RWPE2 (cell line): ENCODE results near the gene KCTD19.

Experiments used
- ATAC-seq: fragments of 200-7000 bp; cut with Tn5 transposase; 3 replicates; pipeline ENCODE4 v1.9.1; 2021; ENCODE audit warnings: low read depth
- DNase-seq: peaks from one replicate; pipeline ENCODE4 v3.0.0-alpha.2; 2020; ENCODE audit warnings: low spot score
- H3K27ac ChIP-seq: fragments of 450-650 bp; 2 replicates; pipeline ENCODE4 v1.5.1; 2017; ENCODE audit warnings: mild to moderate bottlenecking; ENCODE audit not compliant: poor library complexity, severe bottlenecking
- H3K27me3 ChIP-seq: fragments of 250-450 bp; sonication (Bioruptor Pico); 2 replicates; pipeline ENCODE4 v1.5.1; 2021; ENCODE audit warnings: mild to moderate bottlenecking, moderate library complexity; ENCODE audit not compliant: insufficient read depth, poor library complexity, severe bottlenecking
- H3K36me3 ChIP-seq: fragments of 250-450 bp; sonication (Bioruptor Pico); 2 replicates; pipeline ENCODE4 v1.5.1; 2020; ENCODE audit warnings: low read depth, mild to moderate bottlenecking, moderate library complexity
- H3K4me1 ChIP-seq: fragments of 250-450 bp; sonication (Bioruptor Pico); 2 replicates; pipeline ENCODE4 v1.5.1; 2021; ENCODE audit warnings: mild to moderate bottlenecking, moderate library complexity; ENCODE audit not compliant: insufficient read depth, poor library complexity, severe bottlenecking
- H3K4me3 ChIP-seq: fragments of 250-450 bp; sonication (Bioruptor Pico); 2 replicates; pipeline ENCODE4 v1.5.1; 2021; ENCODE audit warnings: mild to moderate bottlenecking, moderate library complexity; ENCODE audit not compliant: severe bottlenecking
- H3K9me3 ChIP-seq: fragments of 250-450 bp; sonication (Bioruptor Pico); 2 replicates; pipeline ENCODE4 v1.5.1; 2021; ENCODE audit warnings: mild to moderate bottlenecking, moderate library complexity; ENCODE audit not compliant: severe bottlenecking
- TF ChIP-seq, protein P1 (sequence below): fragments of 450-650 bp; IDR thresholded peaks from one replicate; pipeline ENCODE4 v1.5.1; 2017; ENCODE audit warnings: mild to moderate bottlenecking, moderate library complexity; ENCODE audit not compliant: poor library complexity, severe bottlenecking

KCTD19 gene

DNA sequence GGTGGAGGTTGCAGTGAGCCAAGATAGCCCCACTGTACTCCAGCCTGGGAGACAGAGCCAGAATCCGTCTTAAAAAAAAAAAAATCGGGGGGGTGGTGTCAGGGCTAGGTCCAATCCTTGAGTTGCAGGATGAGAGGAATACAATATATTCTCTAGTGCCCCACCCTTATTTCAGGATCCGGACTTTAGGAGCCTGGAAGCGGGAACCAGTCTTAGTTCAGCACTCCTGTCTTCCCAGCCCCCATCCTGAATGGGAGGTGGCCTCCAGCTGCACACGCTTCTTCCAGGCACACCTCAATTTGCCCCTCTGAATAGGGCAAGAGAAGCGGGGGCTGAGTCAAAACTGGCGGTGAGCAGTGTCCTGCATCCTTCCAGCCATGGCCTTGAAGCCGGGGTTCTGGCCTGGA lies 80.9 kb downstream of the KCTD19 start:
- Histone ChIP-seq H3K4me1 (peaks cover 57% of the 10 kb centered on the region), H3K4me3 (peak overlapping the region; percentile 56), H3K36me3 (peaks cover 9% of the 10 kb centered on the region), H3K9me3 (no peaks in the 10 kb centered on the region), H3K27me3 (no peaks in the 10 kb centered on the region), H3K27ac (peak overlapping the region; percentile 92)
- TF ChIP-seq, protein P1, sequence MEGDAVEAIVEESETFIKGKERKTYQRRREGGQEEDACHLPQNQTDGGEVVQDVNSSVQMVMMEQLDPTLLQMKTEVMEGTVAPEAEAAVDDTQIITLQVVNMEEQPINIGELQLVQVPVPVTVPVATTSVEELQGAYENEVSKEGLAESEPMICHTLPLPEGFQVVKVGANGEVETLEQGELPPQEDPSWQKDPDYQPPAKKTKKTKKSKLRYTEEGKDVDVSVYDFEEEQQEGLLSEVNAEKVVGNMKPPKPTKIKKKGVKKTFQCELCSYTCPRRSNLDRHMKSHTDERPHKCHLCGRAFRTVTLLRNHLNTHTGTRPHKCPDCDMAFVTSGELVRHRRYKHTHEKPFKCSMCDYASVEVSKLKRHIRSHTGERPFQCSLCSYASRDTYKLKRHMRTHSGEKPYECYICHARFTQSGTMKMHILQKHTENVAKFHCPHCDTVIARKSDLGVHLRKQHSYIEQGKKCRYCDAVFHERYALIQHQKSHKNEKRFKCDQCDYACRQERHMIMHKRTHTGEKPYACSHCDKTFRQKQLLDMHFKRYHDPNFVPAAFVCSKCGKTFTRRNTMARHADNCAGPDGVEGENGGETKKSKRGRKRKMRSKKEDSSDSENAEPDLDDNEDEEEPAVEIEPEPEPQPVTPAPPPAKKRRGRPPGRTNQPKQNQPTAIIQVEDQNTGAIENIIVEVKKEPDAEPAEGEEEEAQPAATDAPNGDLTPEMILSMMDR: no peak
- no peak for DNase-seq
- ATAC-seq: no peak

DNA sequence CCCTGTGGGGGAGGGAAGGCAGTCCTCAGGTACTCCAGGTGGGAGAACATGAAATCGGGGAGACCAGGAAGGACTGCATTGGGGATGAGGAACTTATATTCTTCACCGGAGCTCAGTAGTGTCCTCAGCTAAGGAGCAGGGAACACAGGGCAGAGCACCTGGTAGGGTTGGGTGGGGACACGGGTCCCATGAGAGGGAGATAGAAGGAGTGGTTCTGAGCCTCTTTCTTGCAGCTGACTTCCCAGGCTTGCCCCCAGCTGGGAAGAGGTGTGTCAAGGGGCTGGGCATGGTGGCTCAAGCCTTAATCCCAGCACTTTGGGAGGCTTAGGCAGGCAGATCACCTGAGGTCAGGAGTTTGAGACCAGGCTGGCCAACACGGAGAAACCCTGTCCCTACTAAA lies 81.4 kb downstream of the KCTD19 start:
- Histone ChIP-seq H3K4me3 (no peak overlapping the region), H3K36me3 (peaks cover 14% of the 10 kb centered on the region), H3K4me1 (peaks cover 62% of the 10 kb centered on the region), H3K9me3 (no peaks in the 10 kb centered on the region), H3K27ac (peak overlapping the region; percentile 92), H3K27me3 (no peaks in the 10 kb centered on the region)
- ATAC-seq (no peak), DNase-seq (no peak)
- TF ChIP-seq, protein P1: no peak

DNA sequence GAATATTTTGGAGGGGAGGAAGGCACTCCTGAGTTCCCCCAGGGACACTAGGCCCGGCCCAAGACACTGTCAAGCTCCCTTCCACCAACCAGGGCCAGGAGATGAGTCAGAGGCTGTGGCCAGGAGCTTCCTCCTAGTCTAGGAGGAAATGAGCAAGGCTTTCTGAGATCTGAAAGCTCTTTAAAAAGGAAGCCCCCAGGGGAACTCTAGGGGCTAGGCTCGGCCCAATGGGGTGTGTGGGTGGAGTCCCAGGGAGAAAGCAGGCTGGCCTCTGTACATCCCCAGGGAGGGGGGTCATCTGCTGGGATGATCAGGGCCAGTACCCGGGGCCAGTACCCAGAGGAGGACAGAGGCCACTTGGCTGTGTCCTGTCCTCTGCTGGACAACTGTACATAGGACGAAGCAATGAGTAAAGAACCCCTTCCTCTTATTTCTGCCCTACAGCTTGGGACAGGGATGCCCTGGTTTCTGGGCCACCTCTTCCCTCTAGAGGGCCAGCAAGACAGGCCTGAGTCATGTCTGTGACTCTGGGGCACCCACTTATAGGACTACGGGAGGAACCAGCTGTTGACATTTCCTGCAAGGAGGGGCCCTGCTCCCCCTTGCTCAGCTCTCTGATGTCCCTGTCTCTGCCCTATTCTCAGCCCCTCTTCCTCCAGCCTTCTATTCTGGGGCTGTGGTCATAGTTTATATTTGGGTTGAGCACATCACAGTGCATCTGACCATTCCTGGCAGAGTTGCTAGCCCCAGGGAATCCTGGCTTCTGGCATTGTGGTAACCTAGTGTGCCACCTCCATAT lies 82.0 kb downstream of the KCTD19 start:
- H3K27me3 ChIP-seq: no peaks in the 10 kb centered on the region
- peaks cover 20% of the 10 kb centered on the region for H3K36me3 ChIP-seq
- ATAC-seq (peak; percentile 47), DNase-seq (peak; percentile 93)
- TF ChIP-seq, protein P1: peak; percentile 23
- H3K4me3 ChIP-seq: no peak overlapping the region
- H3K9me3 ChIP-seq: no peaks in the 10 kb centered on the region
- peak overlapping the region; percentile 92 for H3K27ac ChIP-seq
- peaks cover 64% of the 10 kb centered on the region for H3K4me1 ChIP-seq

DNA sequence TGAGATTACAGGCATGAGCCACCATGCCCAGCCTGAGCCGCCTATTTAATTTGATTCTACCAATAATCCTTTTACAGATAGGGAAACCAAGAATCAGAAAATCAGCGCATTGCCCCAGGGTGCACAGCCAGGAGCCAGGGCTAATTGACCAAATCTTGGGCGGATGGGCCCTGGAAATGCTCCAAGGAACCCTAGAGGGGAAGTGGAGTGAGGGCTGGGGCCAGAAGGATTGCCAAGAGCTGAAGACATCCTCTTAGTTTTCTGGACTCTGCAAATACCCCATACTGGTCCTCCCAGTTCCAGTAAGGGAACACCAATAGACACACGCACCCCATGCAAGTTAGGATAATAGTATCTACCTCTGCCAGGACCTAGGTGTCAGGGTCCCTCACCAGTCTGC lies 83.1 kb downstream of the KCTD19 start:
- Histone ChIP-seq H3K4me3 (no peak overlapping the region), H3K4me1 (peaks cover 64% of the 10 kb centered on the region), H3K36me3 (peaks cover 31% of the 10 kb centered on the region), H3K9me3 (no peaks in the 10 kb centered on the region), H3K27me3 (no peaks in the 10 kb centered on the region), H3K27ac (peak overlapping the region; percentile 92)
- TF ChIP-seq, protein P1: no peak
- DNase-seq (no peak), ATAC-seq (no peak)

DNA sequence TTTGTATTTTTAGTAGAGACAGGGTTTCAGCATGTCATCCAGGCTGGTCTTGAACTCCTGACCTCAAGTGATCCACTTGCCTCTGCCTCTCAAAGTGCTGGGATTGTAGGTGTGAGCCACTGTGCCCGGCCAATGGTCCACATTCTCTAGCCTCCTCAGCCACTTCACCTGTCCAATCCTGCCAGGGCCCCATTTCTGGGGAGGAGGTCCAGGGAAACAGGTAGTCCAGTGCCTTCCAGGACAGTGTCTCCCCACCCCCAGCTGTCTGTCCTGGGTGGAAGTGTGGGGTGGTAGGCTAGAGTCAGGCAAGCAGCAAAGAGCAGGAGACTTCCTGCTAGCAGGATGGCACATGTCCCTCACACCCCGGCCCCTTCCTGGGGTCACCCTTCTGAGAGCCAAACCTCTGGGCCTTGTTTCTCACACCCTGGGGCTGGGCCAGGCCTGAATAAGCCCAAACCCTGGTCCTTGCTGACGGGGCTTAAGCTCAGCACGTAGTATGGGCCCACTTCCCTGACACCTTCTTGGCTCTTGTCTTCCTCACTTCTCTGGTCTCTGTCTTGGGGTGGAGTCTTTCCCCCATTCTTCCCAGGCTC lies 84.3 kb downstream of the KCTD19 start:
- H3K27ac ChIP-seq: peak overlapping the region; percentile 92
- no peak for ATAC-seq
- no peak overlapping the region for H3K4me3 ChIP-seq
- no peaks in the 10 kb centered on the region for H3K27me3 ChIP-seq
- peaks cover 43% of the 10 kb centered on the region for H3K36me3 ChIP-seq
- DNase-seq: no peak
- TF ChIP-seq, protein P1: no peak
- no peaks in the 10 kb centered on the region for H3K9me3 ChIP-seq
- peaks cover 59% of the 10 kb centered on the region for H3K4me1 ChIP-seq
